OCI-M1 (cell line): ENCODE measurements around the gene SGMS1.
A peak's percentile ranks its signal among the peaks of the same experiment; 100 is the strongest.
"Not testable (repeated sequence)": the region's sequence is repeated elsewhere in the genome, so short reads cannot be mapped to it uniquely, and the experiment has no call there.

Source experiments
- DNase-seq: peaks from one replicate; lab custom pipeline; 2025; lab: John Stamatoyannopoulos, UW

The SGMS1 gene

GRCh38 chr10:50304660-50305059 lies 319.1 kb downstream of the SGMS1 start:
- no peak for DNase-seq

- peak; percentile 42 for DNase-seq
Observed at GRCh38 chr10:50299948-50300669, 323.6 kb downstream of the SGMS1 start.

GRCh38 chr10:50295367-50295766 lies 328.4 kb downstream of the SGMS1 start:
- DNase-seq: no peak

- no peak for DNase-seq
Observed at GRCh38 chr10:50294582-50294981, 329.2 kb downstream of the SGMS1 start.

- peak; percentile 29 for DNase-seq
Observed at GRCh38 chr10:50293513-50294313, 330.0 kb downstream of the SGMS1 start.

GRCh38 chr10:50291261-50291850 lies 332.4 kb downstream of the SGMS1 start:
- peak; percentile 69 for DNase-seq

GRCh38 chr10:50289196-50289595 lies 334.6 kb downstream of the SGMS1 start:
- no peak for DNase-seq

GRCh38 chr10:50286996-50287803 lies 336.6 kb downstream of the SGMS1 start:
- no peak for DNase-seq

GRCh38 chr10:50286517-50286916 lies 337.2 kb downstream of the SGMS1 start:
- DNase-seq: no peak

GRCh38 chr10:50281967-50282522 lies 341.7 kb downstream of the SGMS1 start:
- DNase-seq: no peak

- no peak for DNase-seq
Observed at GRCh38 chr10:50281210-50281966, 342.4 kb downstream of the SGMS1 start.

- DNase-seq: no peak
Observed at GRCh38 chr10:50280049-50280841, 343.5 kb downstream of the SGMS1 start.

- no peak for DNase-seq
Observed at GRCh38 chr10:50279489-50279888, 344.3 kb downstream of the SGMS1 start.

- DNase-seq: peak; percentile 85
Observed at GRCh38 chr10:50275650-50276235, 348.0 kb downstream of the SGMS1 start.

- DNase-seq: no peak
Observed at GRCh38 chr10:50272531-50272930, 351.2 kb downstream of the SGMS1 start.

GRCh38 chr10:50271564-50272250 lies 352.0 kb downstream of the SGMS1 start:
- peak; percentile 9 for DNase-seq

- not testable (repeated sequence) for DNase-seq
Observed at GRCh38 chr10:50267877-50268276, 355.9 kb downstream of the SGMS1 start.

- DNase-seq: not testable (repeated sequence)
Observed at GRCh38 chr10:50262625-50263024, 361.1 kb downstream of the SGMS1 start.

GRCh38 chr10:50260791-50261281 lies 362.9 kb downstream of the SGMS1 start:
- DNase-seq: peak; percentile 94
